GM21576 (cell line): Measurements from ENCODE around the gene NUP210L.

Experiments
- ATAC-seq: cut with Tn5 transposase; IDR thresholded peaks from one replicate; pipeline ENCODE4 v1.9.1; 2021; ENCODE audit warnings: mild to moderate bottlenecking, moderate library complexity; ENCODE audit not compliant: unreplicated experiment

The NUP210L gene

GRCh38 chr1:153945795-153946621 lies 208.9 kb downstream of the NUP210L start:
- ATAC-seq: peak; percentile 60

GRCh38 chr1:153945131-153945794 lies 209.6 kb downstream of the NUP210L start:
- no peak for ATAC-seq

- ATAC-seq: no peak
These were observed 210.1 kb downstream of the NUP210L start for GRCh38 chr1:153944827-153945117.

- ATAC-seq: no peak
These were observed 210.7 kb downstream of the NUP210L start for GRCh38 chr1:153944005-153944826.

GRCh38 chr1:153942766-153943549 lies 211.9 kb downstream of the NUP210L start:
- ATAC-seq: no peak
